HG02884 (cell line): ENCODE data around the gene CCDC102A.
A peak's percentile ranks its signal among the peaks of the same experiment; 100 is the strongest.

Experiments used
- ATAC-seq: cut with Tn5 transposase; IDR thresholded peaks from one replicate; pipeline ENCODE4 v1.9.1; 2021; ENCODE audit warnings: mild to moderate bottlenecking, moderate library complexity; ENCODE audit not compliant: unreplicated experiment

Gene CCDC102A

GRCh38 chr16:57479976-57480753 is 56.2 kb downstream of the CCDC102A start:
- ATAC-seq, result no peak

GRCh38 chr16:57479205-57479975 is 57.0 kb downstream of the CCDC102A start:
- no peak for ATAC-seq

- ATAC-seq, result no peak
Measured at GRCh38 chr16:57478396-57479204, 57.8 kb downstream of the CCDC102A start.

- ATAC-seq, result no peak
Measured at GRCh38 chr16:57477531-57478202, 58.7 kb downstream of the CCDC102A start.

GRCh38 chr16:57476546-57477410 is 59.6 kb downstream of the CCDC102A start:
- no peak for ATAC-seq

GRCh38 chr16:57475711-57476339 is 60.5 kb downstream of the CCDC102A start:
- ATAC-seq, result peak; percentile 90

GRCh38 chr16:57474671-57475661 is 61.4 kb downstream of the CCDC102A start:
- ATAC-seq, result no peak

GRCh38 chr16:57473906-57474305 is 62.5 kb downstream of the CCDC102A start:
- ATAC-seq, result no peak

- ATAC-seq, result no peak
Measured at GRCh38 chr16:57473176-57473840, 63.1 kb downstream of the CCDC102A start.

GRCh38 chr16:57472665-57473060 is 63.7 kb downstream of the CCDC102A start:
- ATAC-seq, result no peak

GRCh38 chr16:57471852-57472664 is 64.3 kb downstream of the CCDC102A start:
- ATAC-seq, result no peak

GRCh38 chr16:57471209-57471608 is 65.2 kb downstream of the CCDC102A start:
- ATAC-seq, result no peak

GRCh38 chr16:57470711-57471110 is 65.7 kb downstream of the CCDC102A start:
- ATAC-seq, result no peak

- ATAC-seq, result no peak
Measured at GRCh38 chr16:57469917-57470470, 66.4 kb downstream of the CCDC102A start.

- ATAC-seq, result no peak
Measured at GRCh38 chr16:57469046-57469445, 67.3 kb downstream of the CCDC102A start.

- ATAC-seq, result no peak
Measured at GRCh38 chr16:57468346-57468745, 68.0 kb downstream of the CCDC102A start.
